ENCODE measurements around the gene UBE2Z.
A peak's percentile ranks its signal among the peaks of the same experiment; 100 is the strongest.
"Not testable (repeated sequence)": the region's sequence is repeated elsewhere in the genome, so short reads cannot be mapped to it uniquely, and the experiment has no call there.

UBE2Z gene

DNA sequence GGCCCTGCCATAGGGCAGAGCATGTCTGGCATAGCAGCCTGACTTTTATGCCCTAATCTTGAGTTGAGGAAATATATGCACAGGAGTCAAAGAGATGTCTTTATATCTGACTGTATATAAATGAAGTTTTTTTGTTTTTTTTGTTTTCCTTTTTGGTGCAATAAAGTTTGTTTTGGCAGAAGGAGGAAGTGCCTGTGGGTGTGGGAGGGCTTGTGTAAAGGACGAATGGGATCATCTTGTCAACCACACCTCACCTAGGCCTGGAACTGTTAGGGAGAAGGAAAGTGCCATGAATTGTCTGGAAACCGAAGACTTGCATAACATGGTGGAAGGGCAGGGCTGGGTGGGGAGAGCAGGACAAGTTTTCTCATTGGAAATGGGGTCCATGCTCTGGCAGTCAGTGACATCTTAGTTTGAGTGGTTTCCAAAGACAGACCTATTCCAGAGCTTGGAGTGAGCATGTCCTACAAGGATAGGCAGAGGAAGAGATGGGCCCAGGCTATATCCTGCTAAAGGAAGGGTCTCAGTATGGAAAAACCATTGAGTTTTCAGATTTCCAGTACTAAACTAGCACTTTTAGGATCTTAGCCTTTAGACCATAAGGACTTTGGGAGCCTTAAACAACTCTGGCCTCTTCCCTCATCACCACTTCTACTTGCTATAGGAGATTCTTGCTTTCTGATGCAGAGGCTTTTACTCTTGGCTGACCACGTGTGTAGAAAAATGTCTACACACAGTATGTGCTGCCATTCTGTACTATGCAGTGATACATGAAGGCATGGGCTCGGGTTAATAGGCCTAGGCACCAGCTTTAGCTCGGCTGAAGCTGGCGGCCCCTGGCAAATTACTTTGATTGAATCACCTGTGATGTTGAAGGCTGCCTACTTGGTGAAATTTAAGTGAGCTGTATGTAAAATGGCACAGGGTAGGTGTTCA is 20.9 kb downstream of the UBE2Z start:
- peaks cover 100% of the 10 kb centered on the region for H3K36me3 ChIP-seq
- no peaks in the 10 kb centered on the region for H3K4me1 ChIP-seq (ENCODE audit: control insufficient read depth in 1 of 2, insufficient read depth in 1 of 2, low read depth in 1 of 2, low read length in 1 of 2)
- H3K27me3 ChIP-seq, result no peaks in the 10 kb centered on the region
- no peaks in the 10 kb centered on the region for H3K9me3 ChIP-seq
- H3K27ac ChIP-seq, result peak overlapping the region; percentile 5
- TF ChIP-seq, protein P1, sequence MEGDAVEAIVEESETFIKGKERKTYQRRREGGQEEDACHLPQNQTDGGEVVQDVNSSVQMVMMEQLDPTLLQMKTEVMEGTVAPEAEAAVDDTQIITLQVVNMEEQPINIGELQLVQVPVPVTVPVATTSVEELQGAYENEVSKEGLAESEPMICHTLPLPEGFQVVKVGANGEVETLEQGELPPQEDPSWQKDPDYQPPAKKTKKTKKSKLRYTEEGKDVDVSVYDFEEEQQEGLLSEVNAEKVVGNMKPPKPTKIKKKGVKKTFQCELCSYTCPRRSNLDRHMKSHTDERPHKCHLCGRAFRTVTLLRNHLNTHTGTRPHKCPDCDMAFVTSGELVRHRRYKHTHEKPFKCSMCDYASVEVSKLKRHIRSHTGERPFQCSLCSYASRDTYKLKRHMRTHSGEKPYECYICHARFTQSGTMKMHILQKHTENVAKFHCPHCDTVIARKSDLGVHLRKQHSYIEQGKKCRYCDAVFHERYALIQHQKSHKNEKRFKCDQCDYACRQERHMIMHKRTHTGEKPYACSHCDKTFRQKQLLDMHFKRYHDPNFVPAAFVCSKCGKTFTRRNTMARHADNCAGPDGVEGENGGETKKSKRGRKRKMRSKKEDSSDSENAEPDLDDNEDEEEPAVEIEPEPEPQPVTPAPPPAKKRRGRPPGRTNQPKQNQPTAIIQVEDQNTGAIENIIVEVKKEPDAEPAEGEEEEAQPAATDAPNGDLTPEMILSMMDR (IDR thresholded peaks at IDR 0.05), result no peak
- no peak overlapping the region for H3K4me3 ChIP-seq (ENCODE audit: low read depth in 1 of 2, low read length in 1 of 2)

DNA sequence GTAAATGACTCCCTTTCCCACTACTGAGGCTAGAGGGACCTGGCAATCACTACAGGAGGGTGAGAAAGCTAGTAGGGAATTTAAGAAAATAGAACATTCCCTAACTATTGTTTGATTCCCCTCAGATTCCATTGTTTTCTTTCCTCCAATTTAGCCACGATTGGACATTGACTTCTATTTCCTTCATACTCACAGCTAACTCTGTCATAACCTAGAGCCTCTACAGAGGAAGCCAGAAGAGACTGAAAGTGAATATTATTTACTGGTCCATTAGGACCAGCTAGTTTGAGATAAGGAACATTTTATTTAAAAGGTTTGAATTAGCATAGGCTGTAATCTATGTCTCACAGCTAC is 21.6 kb downstream of the UBE2Z start:
- Histone ChIP-seq H3K27ac (no peak overlapping the region), H3K36me3 (peaks cover 100% of the 10 kb centered on the region), H3K9me3 (no peaks in the 10 kb centered on the region), H3K4me3 (ENCODE audit: low read depth in 1 of 2, low read length in 1 of 2) (no peak overlapping the region), H3K27me3 (no peaks in the 10 kb centered on the region), H3K4me1 (ENCODE audit: control insufficient read depth in 1 of 2, insufficient read depth in 1 of 2, low read depth in 1 of 2, low read length in 1 of 2) (no peaks in the 10 kb centered on the region)
- TF ChIP-seq, protein P1 (IDR thresholded peaks at IDR 0.05), result no peak

DNA sequence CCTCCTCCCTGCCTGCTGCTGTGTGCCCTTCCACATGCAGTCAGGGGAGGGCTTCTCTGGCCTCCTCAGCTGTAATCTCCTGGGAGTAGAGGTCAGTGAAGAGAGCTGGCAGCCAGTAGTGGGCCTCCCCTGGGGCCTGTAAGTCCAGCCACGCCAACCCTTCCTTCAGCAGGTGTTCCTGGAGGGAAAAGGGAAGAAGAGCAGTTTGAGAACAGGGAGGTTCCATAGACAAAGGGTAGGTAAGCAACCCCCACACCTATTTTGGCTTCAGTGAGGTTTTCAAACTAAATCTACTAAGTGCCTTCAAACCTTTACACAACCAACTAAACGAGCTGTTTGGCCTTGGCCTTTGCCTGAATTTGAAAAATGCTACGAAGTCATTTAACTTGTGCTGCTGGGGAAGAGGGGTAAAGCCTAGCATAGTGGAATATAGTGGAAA is 22.2 kb downstream of the UBE2Z start:
- Histone ChIP-seq H3K27ac (no peak overlapping the region), H3K4me3 (ENCODE audit: low read depth in 1 of 2, low read length in 1 of 2) (no peak overlapping the region), H3K4me1 (ENCODE audit: control insufficient read depth in 1 of 2, insufficient read depth in 1 of 2, low read depth in 1 of 2, low read length in 1 of 2) (no peaks in the 10 kb centered on the region), H3K9me3 (no peaks in the 10 kb centered on the region), H3K27me3 (no peaks in the 10 kb centered on the region), H3K36me3 (peaks cover 97% of the 10 kb centered on the region)
- TF ChIP-seq, protein P1 (IDR thresholded peaks at IDR 0.05), result no peak

DNA sequence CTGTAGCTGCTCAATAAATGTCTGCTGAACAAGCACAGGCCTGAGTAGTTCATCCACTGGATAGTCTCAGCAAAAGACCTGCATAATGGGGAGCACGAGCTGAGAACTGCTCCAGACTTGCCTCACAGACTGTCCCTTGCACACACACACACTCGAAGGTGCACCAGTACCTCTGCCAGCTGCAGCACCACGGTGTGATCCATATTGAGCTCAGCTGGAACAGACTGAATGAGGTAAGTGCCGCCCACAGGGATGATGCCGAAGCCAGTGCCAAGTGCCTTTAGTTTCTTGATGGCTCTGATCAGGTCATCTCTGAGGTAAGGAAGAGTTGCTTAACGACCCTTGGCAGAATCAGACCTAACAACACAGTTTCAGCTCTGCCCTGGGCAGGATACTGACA is 24.8 kb downstream of the UBE2Z start:
- H3K36me3 ChIP-seq, result peaks cover 96% of the 10 kb centered on the region
- no peaks in the 10 kb centered on the region for H3K27me3 ChIP-seq
- H3K9me3 ChIP-seq, result no peaks in the 10 kb centered on the region
- TF ChIP-seq, protein P1 (IDR thresholded peaks at IDR 0.05), result no peak
- no peaks in the 10 kb centered on the region for H3K4me1 ChIP-seq (ENCODE audit: control insufficient read depth in 1 of 2, insufficient read depth in 1 of 2, low read depth in 1 of 2, low read length in 1 of 2)
- H3K4me3 ChIP-seq (ENCODE audit: low read depth in 1 of 2, low read length in 1 of 2), result no peak overlapping the region
- no peak overlapping the region for H3K27ac ChIP-seq

DNA sequence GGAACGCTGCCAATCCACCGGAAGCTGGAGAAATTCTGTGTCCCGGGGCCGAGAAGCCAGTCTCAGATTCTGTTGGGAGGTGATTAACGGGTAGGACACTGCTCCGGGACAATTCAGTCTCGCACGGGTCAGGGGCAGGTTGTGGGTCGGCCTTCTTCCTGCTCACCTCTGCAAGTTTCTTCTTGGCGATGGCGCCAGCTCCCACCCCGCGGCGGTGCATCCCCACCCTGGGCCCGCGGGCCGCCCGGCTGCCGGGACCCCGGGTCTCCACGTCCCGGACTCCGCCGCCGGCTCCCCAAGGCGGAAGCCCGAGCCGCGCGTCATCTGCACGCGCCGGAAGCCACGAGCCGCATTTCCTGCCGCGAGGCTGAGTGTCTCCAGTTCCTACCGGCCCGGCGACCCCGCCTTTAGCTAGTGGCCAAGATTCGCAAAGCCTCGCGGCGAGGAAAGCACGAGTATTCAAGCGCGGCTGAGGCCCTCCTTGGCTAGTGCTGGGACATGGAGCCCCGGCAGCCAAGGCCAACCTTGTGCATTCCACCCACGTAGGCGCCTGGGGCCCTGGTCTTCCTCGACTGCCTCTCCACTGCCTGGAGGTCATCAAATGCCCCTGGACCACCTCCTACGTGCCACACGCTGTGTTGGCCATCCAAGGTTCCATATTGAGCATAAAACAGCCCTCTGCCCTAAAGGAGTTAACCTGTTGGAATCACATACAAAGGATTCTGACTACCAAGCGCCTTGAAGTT is 36.5 kb downstream of the UBE2Z start, which contains the start of gene SNF8:
Gene SNF8 (minus strand): TSS at position 328 of the 746 bp plus-strand sequence. CDS start 108 bp downstream, at position 220.
- peak within 1 kb of the TSS; percentile 88 to 91 for H3K4me3 ChIP-seq (ENCODE audit: low read depth in 1 of 2, low read length in 1 of 2)
- peaks cover 10 to 16% of the 10 kb centered on the region in 2 experiments for H3K4me1 ChIP-seq (ENCODE audit: control insufficient read depth in 1 of 2, insufficient read depth in 1 of 2, low read depth in 1 of 2, low read length in 1 of 2)
- TF ChIP-seq, protein P1 (IDR thresholded peaks at IDR 0.05), result peak; percentile 29
- H3K27me3 ChIP-seq, result peaks cover 27% of the 10 kb centered on the region
- H3K9me3 ChIP-seq, result no peaks in the 10 kb centered on the region
- peak within 1 kb of the TSS; percentile 76 for H3K27ac ChIP-seq
- peaks cover 17% of the 10 kb centered on the region for H3K36me3 ChIP-seq

DNA sequence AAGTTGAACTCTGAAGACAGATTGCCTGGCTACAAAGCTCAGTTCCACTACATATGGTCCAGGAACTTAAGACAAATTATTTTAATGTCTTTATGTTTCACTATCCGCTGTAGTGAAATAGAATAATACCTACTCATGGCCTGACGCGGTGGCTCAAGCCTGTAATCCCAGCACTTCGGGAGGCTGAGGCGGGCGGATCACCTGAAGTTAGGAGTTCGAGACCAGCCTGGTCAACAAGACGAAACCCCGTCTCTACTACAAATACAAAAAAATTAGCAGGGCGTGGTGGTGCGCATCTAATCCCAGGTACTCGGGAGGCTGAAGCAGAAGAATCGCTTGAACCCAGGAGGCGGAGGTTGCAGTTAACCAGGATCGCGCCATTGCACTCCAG is 37.0 kb downstream of the UBE2Z start:
- Histone ChIP-seq H3K36me3 (peaks cover 12% of the 10 kb centered on the region), H3K4me1 (ENCODE audit: control insufficient read depth in 1 of 2, insufficient read depth in 1 of 2, low read depth in 1 of 2, low read length in 1 of 2) (peaks cover 10 to 16% of the 10 kb centered on the region in 2 experiments), H3K27me3 (peaks cover 30% of the 10 kb centered on the region), H3K27ac (peak overlapping the region; percentile 76), H3K4me3 (ENCODE audit: low read depth in 1 of 2, low read length in 1 of 2) (peak overlapping the region; percentile 88 to 91)
- H3K9me3 ChIP-seq, result not testable (repeated sequence)

Data from neutrophil (primary cell).